HEK293 (cell line): Measurements from ENCODE around the gene APEX1.

Experiments used
- TRIM28 ChIP-seq: IDR thresholded peaks from 2 replicates; pipeline ENCODE4 v1.6.1; 2011; ENCODE audit warnings: low read length, control low read depth, borderline replicate concordance
- ZNF121 ChIP-seq: fragments of 450-650 bp; formaldehyde crosslinking; IDR thresholded peaks from 2 replicates; pipeline ENCODE4 v1.5.1; 2016; ENCODE audit warnings: missing biosample characterization, missing genetic modification characterization
- ZNF138 ChIP-seq: fragments of 450-650 bp; formaldehyde crosslinking; IDR thresholded peaks from 2 replicates; pipeline ENCODE4 v1.5.1; 2016; ENCODE audit warnings: missing biosample characterization, missing genetic modification characterization, borderline replicate concordance
- ZNF16 ChIP-seq: fragments of 450-650 bp; formaldehyde crosslinking; IDR thresholded peaks from 2 replicates; pipeline ENCODE4 v1.5.1; 2016; ENCODE audit warnings: low read depth, missing biosample characterization, missing genetic modification characterization
- ZNF274 ChIP-seq, 2 experiments: fragments of 200-500 bp in 1 of 2; fragments of 450-650 bp in 1 of 2; sonication (Bioruptor generic) in 1 of 2; formaldehyde crosslinking in 1 of 2; IDR thresholded peaks; 2 replicates each; pipeline versions ENCODE4 v1.5.1 to v1.6.1; 2014 to 2016; ENCODE audit warnings: borderline replicate concordance in 1 of 2, inconsistent platforms in 1 of 2, low read length in 1 of 2, missing biosample characterization in 1 of 2, missing genetic modification characterization in 1 of 2
- ZNF37A ChIP-seq: fragments of 450-650 bp; IDR thresholded peaks from 2 replicates; pipeline ENCODE4 v1.5.1; 2018; ENCODE audit warnings: missing biosample characterization, missing genetic modification characterization
- ZNF561 ChIP-seq: fragments of 450-650 bp; IDR thresholded peaks from 2 replicates; pipeline ENCODE4 v1.5.1; 2018; ENCODE audit warnings: missing biosample characterization, missing genetic modification characterization, borderline replicate concordance
- ZNF776 ChIP-seq: fragments of 450-650 bp; formaldehyde crosslinking; IDR thresholded peaks from 2 replicates; pipeline ENCODE4 v1.5.0; 2017; ENCODE audit warnings: missing biosample characterization, missing genetic modification characterization, borderline replicate concordance
- TF ChIP-seq, protein P1 (sequence below): fragments of 450-650 bp; formaldehyde crosslinking; IDR thresholded peaks from 2 replicates; pipeline ENCODE4 v1.5.1; 2016; ENCODE audit warnings: missing biosample characterization, missing genetic modification characterization
- TF ChIP-seq, protein P2 (sequence below): fragments of 450-650 bp; formaldehyde crosslinking; IDR thresholded peaks from 2 replicates; pipeline ENCODE4 v1.5.1; 2016; ENCODE audit warnings: missing biosample characterization, missing genetic modification characterization
- TF ChIP-seq, protein P3 (sequence below): fragments of 450-650 bp; formaldehyde crosslinking; IDR thresholded peaks from 2 replicates; pipeline ENCODE4 v1.5.1; 2016; ENCODE audit warnings: missing biosample characterization, missing genetic modification characterization
- TF ChIP-seq, protein P4 (sequence below): fragments of 450-650 bp; formaldehyde crosslinking; optimal IDR thresholded peaks from 2 replicates; pipeline ENCODE3; 2016; ENCODE audit warnings: missing biosample characterization, mild to moderate bottlenecking, missing genetic modification characterization
- TF ChIP-seq, protein P5 (sequence below): fragments of 450-650 bp; formaldehyde crosslinking; IDR thresholded peaks from 2 replicates; pipeline ENCODE4 v1.5.1; 2016; ENCODE audit warnings: missing biosample characterization, missing genetic modification characterization

DNA sequence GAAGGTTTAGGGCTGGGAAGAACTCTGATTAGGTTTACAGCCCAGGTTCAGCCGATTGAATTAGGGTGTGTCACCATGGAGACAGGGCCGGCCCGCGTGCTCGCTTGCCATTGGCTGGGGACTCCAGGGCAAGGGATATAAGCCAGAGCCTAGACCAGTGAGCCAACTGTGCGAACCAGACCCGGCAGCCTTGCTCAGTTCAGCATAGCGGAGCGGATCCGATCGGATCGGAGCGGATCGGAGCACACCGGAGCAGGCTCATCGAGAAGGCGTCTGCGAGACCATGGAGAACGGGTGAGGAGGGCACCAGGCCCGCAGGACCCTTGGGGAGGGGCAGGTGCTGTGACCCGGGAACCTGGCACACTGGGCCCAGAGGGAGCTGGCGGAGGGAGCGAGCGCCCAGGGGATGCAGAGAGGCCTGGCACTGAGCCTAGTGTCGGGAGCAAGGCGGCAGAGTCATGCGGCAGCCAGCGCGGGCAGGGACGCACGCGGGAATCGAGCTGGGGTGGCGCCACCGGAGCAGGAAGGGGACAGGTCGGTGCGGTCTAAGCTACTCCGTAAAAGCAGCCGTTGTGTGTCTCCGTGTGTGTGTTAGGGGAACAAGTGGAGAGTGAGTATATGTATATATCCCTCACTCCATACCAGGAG, 14.3 kb downstream of the APEX1 start, which contains the start of gene PNP:
- TF ChIP-seq TRIM28 (0 out of 2 replicates have a peak, but pooled peaks have one; percentile 16), ZNF138 (no peak), ZNF121 (no peak; the same call in none of the 2 replicates), ZNF37A (no peak), ZNF776 (tag by site-specific recombination) (no peak), ZNF561 (tag by site-specific recombination) (no peak), ZNF274 (IDR thresholded peaks at IDR 0.05; ENCODE audit: low read length) (no peak), ZNF274 (tag by site-specific recombination; IDR thresholded peaks at IDR 0.05; ENCODE audit: borderline replicate concordance) (no peak), ZNF16 (tag by site-specific recombination) (no peak)
- TF ChIP-seq, protein P1, sequence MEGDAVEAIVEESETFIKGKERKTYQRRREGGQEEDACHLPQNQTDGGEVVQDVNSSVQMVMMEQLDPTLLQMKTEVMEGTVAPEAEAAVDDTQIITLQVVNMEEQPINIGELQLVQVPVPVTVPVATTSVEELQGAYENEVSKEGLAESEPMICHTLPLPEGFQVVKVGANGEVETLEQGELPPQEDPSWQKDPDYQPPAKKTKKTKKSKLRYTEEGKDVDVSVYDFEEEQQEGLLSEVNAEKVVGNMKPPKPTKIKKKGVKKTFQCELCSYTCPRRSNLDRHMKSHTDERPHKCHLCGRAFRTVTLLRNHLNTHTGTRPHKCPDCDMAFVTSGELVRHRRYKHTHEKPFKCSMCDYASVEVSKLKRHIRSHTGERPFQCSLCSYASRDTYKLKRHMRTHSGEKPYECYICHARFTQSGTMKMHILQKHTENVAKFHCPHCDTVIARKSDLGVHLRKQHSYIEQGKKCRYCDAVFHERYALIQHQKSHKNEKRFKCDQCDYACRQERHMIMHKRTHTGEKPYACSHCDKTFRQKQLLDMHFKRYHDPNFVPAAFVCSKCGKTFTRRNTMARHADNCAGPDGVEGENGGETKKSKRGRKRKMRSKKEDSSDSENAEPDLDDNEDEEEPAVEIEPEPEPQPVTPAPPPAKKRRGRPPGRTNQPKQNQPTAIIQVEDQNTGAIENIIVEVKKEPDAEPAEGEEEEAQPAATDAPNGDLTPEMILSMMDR, result peak; percentile 56
- TF ChIP-seq, protein P2, sequence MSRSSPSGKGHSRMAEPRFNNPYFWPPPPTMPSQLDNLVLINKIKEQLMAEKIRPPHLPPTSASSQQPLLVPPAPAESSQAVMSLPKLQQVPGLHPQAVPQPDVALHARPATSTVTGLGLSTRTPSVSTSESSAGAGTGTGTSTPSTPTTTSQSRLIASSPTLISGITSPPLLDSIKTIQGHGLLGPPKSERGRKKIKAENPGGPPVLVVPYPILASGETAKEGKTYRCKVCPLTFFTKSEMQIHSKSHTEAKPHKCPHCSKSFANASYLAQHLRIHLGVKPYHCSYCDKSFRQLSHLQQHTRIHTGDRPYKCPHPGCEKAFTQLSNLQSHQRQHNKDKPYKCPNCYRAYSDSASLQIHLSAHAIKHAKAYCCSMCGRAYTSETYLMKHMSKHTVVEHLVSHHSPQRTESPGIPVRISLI (tag by site-specific recombination), result no peak
- TF ChIP-seq, protein P3, sequence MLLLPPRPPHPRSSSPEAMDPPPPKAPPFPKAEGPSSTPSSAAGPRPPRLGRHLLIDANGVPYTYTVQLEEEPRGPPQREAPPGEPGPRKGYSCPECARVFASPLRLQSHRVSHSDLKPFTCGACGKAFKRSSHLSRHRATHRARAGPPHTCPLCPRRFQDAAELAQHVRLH (tag by site-specific recombination), result peak; percentile 66; the same call in 1 of the 2 replicates
- TF ChIP-seq, protein P4, sequence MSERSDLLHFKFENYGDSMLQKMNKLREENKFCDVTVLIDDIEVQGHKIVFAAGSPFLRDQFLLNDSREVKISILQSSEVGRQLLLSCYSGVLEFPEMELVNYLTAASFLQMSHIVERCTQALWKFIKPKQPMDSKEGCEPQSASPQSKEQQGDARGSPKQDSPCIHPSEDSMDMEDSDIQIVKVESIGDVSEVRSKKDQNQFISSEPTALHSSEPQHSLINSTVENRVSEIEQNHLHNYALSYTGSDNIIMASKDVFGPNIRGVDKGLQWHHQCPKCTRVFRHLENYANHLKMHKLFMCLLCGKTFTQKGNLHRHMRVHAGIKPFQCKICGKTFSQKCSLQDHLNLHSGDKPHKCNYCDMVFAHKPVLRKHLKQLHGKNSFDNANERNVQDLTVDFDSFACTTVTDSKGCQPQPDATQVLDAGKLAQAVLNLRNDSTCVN (tag by site-specific recombination), result peak; percentile 75
- TF ChIP-seq, protein P5, sequence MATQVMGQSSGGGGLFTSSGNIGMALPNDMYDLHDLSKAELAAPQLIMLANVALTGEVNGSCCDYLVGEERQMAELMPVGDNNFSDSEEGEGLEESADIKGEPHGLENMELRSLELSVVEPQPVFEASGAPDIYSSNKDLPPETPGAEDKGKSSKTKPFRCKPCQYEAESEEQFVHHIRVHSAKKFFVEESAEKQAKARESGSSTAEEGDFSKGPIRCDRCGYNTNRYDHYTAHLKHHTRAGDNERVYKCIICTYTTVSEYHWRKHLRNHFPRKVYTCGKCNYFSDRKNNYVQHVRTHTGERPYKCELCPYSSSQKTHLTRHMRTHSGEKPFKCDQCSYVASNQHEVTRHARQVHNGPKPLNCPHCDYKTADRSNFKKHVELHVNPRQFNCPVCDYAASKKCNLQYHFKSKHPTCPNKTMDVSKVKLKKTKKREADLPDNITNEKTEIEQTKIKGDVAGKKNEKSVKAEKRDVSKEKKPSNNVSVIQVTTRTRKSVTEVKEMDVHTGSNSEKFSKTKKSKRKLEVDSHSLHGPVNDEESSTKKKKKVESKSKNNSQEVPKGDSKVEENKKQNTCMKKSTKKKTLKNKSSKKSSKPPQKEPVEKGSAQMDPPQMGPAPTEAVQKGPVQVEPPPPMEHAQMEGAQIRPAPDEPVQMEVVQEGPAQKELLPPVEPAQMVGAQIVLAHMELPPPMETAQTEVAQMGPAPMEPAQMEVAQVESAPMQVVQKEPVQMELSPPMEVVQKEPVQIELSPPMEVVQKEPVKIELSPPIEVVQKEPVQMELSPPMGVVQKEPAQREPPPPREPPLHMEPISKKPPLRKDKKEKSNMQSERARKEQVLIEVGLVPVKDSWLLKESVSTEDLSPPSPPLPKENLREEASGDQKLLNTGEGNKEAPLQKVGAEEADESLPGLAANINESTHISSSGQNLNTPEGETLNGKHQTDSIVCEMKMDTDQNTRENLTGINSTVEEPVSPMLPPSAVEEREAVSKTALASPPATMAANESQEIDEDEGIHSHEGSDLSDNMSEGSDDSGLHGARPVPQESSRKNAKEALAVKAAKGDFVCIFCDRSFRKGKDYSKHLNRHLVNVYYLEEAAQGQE (tag by site-specific recombination), result no peak; the same call in 1 of the 2 replicates
